K562 (cell line): Measurements from ENCODE around the gene MLST8. TPM values are rescaled to one million over a fixed set of nuclear protein-coding genes. Genes with fewer than 3 reads are reported as not detected.

Source experiments
- ATAC-seq: fragments of 200-7000 bp; cut with Tn5 transposase; 3 replicates; pipeline ENCODE4 v1.9.1; 2020; ENCODE audit warnings: moderate library complexity
- BruUV-seq: library from RNA; stranded (reverse); fragments of 400-500 nt; replicated peaks from 2 replicates; lab custom pipeline; 2021; lab: Mats Ljungman, UMichigan
- CTCF ChIA-PET: fragments of 300-600 bp; formaldehyde crosslinking; extraction: SDS; loops from one replicate; lab custom pipeline; 2021; ENCODE audit warnings: low intra/inter-chr PET ratio; lab: Yijun Ruan, JAX
- POLR2A ChIA-PET: fragments of 300-600, 350-650 bp; sonication (Branson Sonifier 250); formaldehyde crosslinking; extraction: SDS; loops from one replicate; lab custom pipeline; 2021; ENCODE audit warnings: antibody characterized with exemption, inconsistent platforms; lab: Yijun Ruan, JAX
- DNase-seq, 4 experiments: peaks; one replicate each; pipeline versions ENCODE4 v3.0.0 to v3.0.0-alpha.2; 2011 to 2018; ENCODE audit warnings: low spot score in 3 of 4, mixed read lengths in 3 of 4; ENCODE audit errors: extremely low read depth in 1 of 4
- FAIRE-seq: peaks from 2 replicates; lab custom pipeline; 2011; peaks lifted over from hg19 to GRCh38; lab: Jason Lieb, UNC
- H2AFZ ChIP-seq: 2 replicates; pipeline ENCODE4 v1.6.0; 2011; ENCODE audit warnings: low read depth, low read length, control low read depth, inconsistent platforms
- H3K27ac ChIP-seq: fragments of 200-600 bp; 3 replicates; pipeline ENCODE4 v1.8.0; 2011; ENCODE audit warnings: low read depth, mild to moderate bottlenecking, control low read depth, inconsistent platforms, low read length, moderate library complexity, mixed read lengths; ENCODE audit errors: extremely low read depth
- H3K27me3 ChIP-seq, 2 experiments: fragments of 300-600 bp in 1 of 2; 2 replicates in 1 of 2; 3 replicates in 1 of 2; pipeline versions ENCODE4 v1.6.0 to v1.8.0; 2011; ENCODE audit warnings: inconsistent platforms in 2 of 2, low read length in 2 of 2, mild to moderate bottlenecking in 1 of 2, mixed read lengths in 1 of 2, moderate library complexity in 1 of 2; ENCODE audit not compliant: control insufficient read depth in 2 of 2, insufficient read depth in 2 of 2
- H3K36me3 ChIP-seq: fragments of 300-600 bp; 3 replicates; pipeline ENCODE4 v1.8.0; 2011; ENCODE audit warnings: mild to moderate bottlenecking, low read length, inconsistent platforms; ENCODE audit not compliant: control insufficient read depth, insufficient read depth
- H3K4me1 ChIP-seq, 2 experiments: fragments of 200-600 bp in 1 of 2; replicated peaks in 1 of 2; 2 replicates in 1 of 2; 3 replicates in 1 of 2; pipeline versions ENCODE4 v1.5.1 to v1.8.0; 2011; ENCODE audit warnings: inconsistent platforms in 2 of 2, low read length in 2 of 2, mild to moderate bottlenecking in 1 of 2, mixed read lengths in 1 of 2, moderate library complexity in 1 of 2; ENCODE audit not compliant: control insufficient read depth in 2 of 2, insufficient read depth in 2 of 2
- H3K4me2 ChIP-seq: 2 replicates; pipeline ENCODE4 v1.6.1; 2011; ENCODE audit warnings: low read length, control low read depth, inconsistent platforms, mixed read lengths; ENCODE audit not compliant: insufficient read depth
- H3K4me3 ChIP-seq: fragments of 200-600 bp; sonication (generic), shearing (Covaris generic); 2 replicates; pipeline ENCODE4 v1.5.1; 2016; ENCODE audit warnings: control low read depth, inconsistent platforms
- H3K79me2 ChIP-seq: fragments of 200-600 bp; 3 replicates; pipeline ENCODE4 v1.8.0; 2011; ENCODE audit warnings: low read length, inconsistent platforms; ENCODE audit not compliant: control insufficient read depth, insufficient read depth
- H3K9ac ChIP-seq, 2 experiments: 2 replicates each; pipeline versions ENCODE4 v1.6.0 to v1.6.1; 2011; ENCODE audit warnings: low read depth in 2 of 2, low read length in 2 of 2, control low read depth in 1 of 2, inconsistent platforms in 1 of 2, mild to moderate bottlenecking in 1 of 2, mixed read lengths in 1 of 2; ENCODE audit not compliant: insufficient read depth in 1 of 2
- H3K9me1 ChIP-seq: one replicate; pipeline ENCODE4 v1.6.0; 2011; ENCODE audit warnings: inconsistent platforms, mild to moderate bottlenecking, low read length, moderate library complexity; ENCODE audit not compliant: control insufficient read depth, insufficient read depth
- H3K9me3 ChIP-seq: replicated peaks from 2 replicates; pipeline ENCODE4 v1.5.1; 2011; ENCODE audit warnings: low read depth, low read length, inconsistent platforms; ENCODE audit not compliant: control insufficient read depth, insufficient read depth
- H4K20me1 ChIP-seq: replicated peaks from 2 replicates; pipeline ENCODE4 v1.6.1; 2011; ENCODE audit warnings: low read length, inconsistent platforms, mixed read lengths; ENCODE audit not compliant: control insufficient read depth, insufficient read depth
- ADNP ChIP-seq: fragments of 200-800 bp; sonication (Bioruptor generic); IDR thresholded peaks from 2 replicates; pipeline ENCODE4 v1.6.1; 2016; ENCODE audit warnings: missing genetic modification characterization, missing compliant biosample characterization
- CAMTA2 ChIP-seq: fragments of 250-450 bp; sonication (Bioruptor Pico); conservative IDR thresholded peaks from 2 replicates; pipeline ENCODE4 v1.5.1; 2022
- FOXJ3 ChIP-seq: sonication (generic); formaldehyde crosslinking; IDR thresholded peaks from 2 replicates; pipeline ENCODE4 v1.4.0; 2020; ENCODE audit warnings: mild to moderate bottlenecking, missing genetic modification reagents
- FOXK1 ChIP-seq: sonication (generic); formaldehyde crosslinking; IDR thresholded peaks from 2 replicates; pipeline ENCODE4 v1.8.0; 2022; ENCODE audit warnings: missing genetic modification reagents, mild to moderate bottlenecking, borderline replicate concordance
- GTF2F1 ChIP-seq: IDR thresholded peaks from 2 replicates; pipeline ENCODE4 v1.6.1; 2011; ENCODE audit warnings: low read depth, low read length, improper control_type of control experiment
- NCOA6 ChIP-seq: fragments of 450-650 bp; IDR thresholded peaks from 2 replicates; pipeline ENCODE4 v1.6.1; 2017; ENCODE audit warnings: mild to moderate bottlenecking
- PHF20 ChIP-seq: fragments of 450-650 bp; IDR thresholded peaks from 2 replicates; pipeline ENCODE4 v1.6.1; 2018; ENCODE audit not compliant: partially characterized antibody
- PTBP1 ChIP-seq: fragments of 200-400 bp; formaldehyde crosslinking; IDR thresholded peaks from 2 replicates; pipeline ENCODE4 v1.6.1; 2017; ENCODE audit warnings: low read depth, low read length
- RBM39 ChIP-seq: fragments of 200-400 bp; formaldehyde crosslinking; optimal IDR thresholded peaks from 2 replicates; pipeline ENCODE3; 2018; ENCODE audit warnings: low read depth, low read length
- ZC3H11A ChIP-seq: IDR thresholded peaks from 2 replicates; pipeline ENCODE4 v1.6.1; 2012; ENCODE audit warnings: low read depth, low read length, improper control_type of control experiment
- ZC3H8 ChIP-seq: fragments of 450-650 bp; IDR thresholded peaks from 2 replicates; pipeline ENCODE4 v1.6.1; 2017
- ZNF449 ChIP-seq: fragments of 250-450 bp; sonication (Bioruptor Pico); IDR thresholded peaks from 2 replicates; pipeline ENCODE4 v1.8.0; 2022; ENCODE audit warnings: moderate library complexity, mild to moderate bottlenecking, inconsistent platforms
- ZNF584 ChIP-seq: fragments of 200-800 bp; sonication (Bioruptor generic); IDR thresholded peaks from 2 replicates; pipeline ENCODE4 v1.6.1; 2016; ENCODE audit warnings: low read depth, mild to moderate bottlenecking, missing genetic modification characterization, missing compliant biosample characterization
- WGBS: fragments of 100-300 bp; shearing (Covaris generic); methylation state at CpG from one replicate; pipeline ENCODE4 v1.1.6; 2016; ENCODE audit warnings: low coverage, mixed read lengths; ENCODE audit not compliant: insufficient coverage; ENCODE audit errors: missing lambda C conversion rate; 5-methylcytosine and 5-hydroxymethylcytosine counted together
- in situ Hi-C: fragments of 300-500 bp; cut with MboI; formaldehyde crosslinking; loops from 4 replicates; pipeline ENCODE4 v1.15.0; 2018; ENCODE audit warnings: inconsistent platforms, mixed read lengths
- intact Hi-C: fragments of 100-400 bp; cut with micrococcal nuclease; formaldehyde crosslinking; loops from 2 replicates; pipeline ENCODE4 v1.14.2; 2022
- polyA plus RNA-seq, 8 experiments: library from polyadenylated mRNA; depleted of rRNA in 4 of 8; stranded (reverse) in 5 of 8; unstranded in 3 of 8; fragments of >200 nt; fragmentation: Nextera tagmentation in 2 of 8; fragmentation: Illumina TruSeq in 1 of 8; extraction: Ambion mirVana in 2 of 8; extraction: Trizol in 1 of 8; gene quantifications; 2 replicates each; pipeline versions ENCODE4 v1.2.1 to v1.2.3, GENCODE V29; 2011 to 2014; ENCODE audit warnings: inconsistent platforms in 1 of 8, missing spikeins in 1 of 8
- total RNA-seq, 7 experiments: library from RNA; depleted of rRNA in 6 of 7; stranded (reverse); fragments of >200 nt in 6 of 7; fragmentation: Illumina TruSeq in 2 of 7; extraction: Trizol in 2 of 7; gene quantifications; 2 replicates each; pipeline versions ENCODE4 v1.2.1 to v1.2.3, GENCODE V29; 2011 to 2021; ENCODE audit warnings: low replicate concordance in 1 of 7
- TF ChIP-seq, protein P1 (sequence below): fragments of 450-650 bp; formaldehyde crosslinking; IDR thresholded peaks from 2 replicates; pipeline ENCODE4 v1.4.0; 2020; ENCODE audit warnings: mild to moderate bottlenecking, moderate library complexity

MLST8 gene
- total and polyA plus RNA-seq, 9 of the 15 experiments (the other 6 are each of a cell fraction or from before 2014, with no cell fraction given): 1.5 to 116 (median 43.3) TPM

- Histone ChIP-seq H2AFZ (no peak overlapping the region), H3K27ac (no peak overlapping the region), H3K4me1 (peaks cover 5 to 46% of the 10 kb centered on the region in 2 experiments; a peak in 4 of 5 replicates)
- CTCF ChIA-PET: no interaction called here
- TF ChIP-seq PHF20: no peak
- TF ChIP-seq NCOA6: no peak
- no peak for TF ChIP-seq FOXK1
- no peak for TF ChIP-seq CAMTA2
- TF ChIP-seq ZC3H11A: no peak
- TF ChIP-seq, protein P1, sequence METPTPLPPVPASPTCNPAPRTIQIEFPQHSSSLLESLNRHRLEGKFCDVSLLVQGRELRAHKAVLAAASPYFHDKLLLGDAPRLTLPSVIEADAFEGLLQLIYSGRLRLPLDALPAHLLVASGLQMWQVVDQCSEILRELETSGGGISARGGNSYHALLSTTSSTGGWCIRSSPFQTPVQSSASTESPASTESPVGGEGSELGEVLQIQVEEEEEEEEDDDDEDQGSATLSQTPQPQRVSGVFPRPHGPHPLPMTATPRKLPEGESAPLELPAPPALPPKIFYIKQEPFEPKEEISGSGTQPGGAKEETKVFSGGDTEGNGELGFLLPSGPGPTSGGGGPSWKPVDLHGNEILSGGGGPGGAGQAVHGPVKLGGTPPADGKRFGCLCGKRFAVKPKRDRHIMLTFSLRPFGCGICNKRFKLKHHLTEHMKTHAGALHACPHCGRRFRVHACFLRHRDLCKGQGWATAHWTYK (CRISPR knock-in tag): no peak
- TF ChIP-seq ADNP: no peak
- TF ChIP-seq ZNF449 (CRISPR knock-in tag): no peak
- no peak for TF ChIP-seq ZC3H8
- no peak for TF ChIP-seq RBM39
- TF ChIP-seq GTF2F1: no peak
- no peak for TF ChIP-seq FOXJ3
- TF ChIP-seq ZNF584 (CRISPR knock-in tag): no peak
- TF ChIP-seq PTBP1: no peak
- TF ChIP-seq, all 486 proteins: peak for 0
- POLR2A ChIA-PET: interaction anchor here (0.9 to 1.2 kb wide), 4 partner anchors 9 to 44 kb away, joined by 3 to 6 read pairs (median 4); partner anchors contain the start of gene TRAF7
- DNase-seq (no peak), ATAC-seq (no peak), FAIRE-seq (no peak)
- H3K9me1 ChIP-seq: no peaks in the 10 kb centered on the region
- peaks cover 4% of the 10 kb centered on the region; the same call in 2 of the 3 replicates for H3K79me2 ChIP-seq
- no peak overlapping the region for H3K4me2 ChIP-seq
- BruUV-seq: no TSS peak
- 42% methylated on average over 14 of the region's 14 CpGs for WGBS
- H4K20me1 ChIP-seq: 0 out of 2 replicates have a peak, but pooled peaks cover under 1% of the 10 kb centered on the region
- peaks cover 0 to 5% of the 10 kb centered on the region in 2 experiments; a peak in 2 of 5 replicates for H3K27me3 ChIP-seq
- intact Hi-C loops (loop anchor here (5.0 kb wide), 2 partner anchors 53 to 298 kb away; partner anchors contain the start of gene ECI1), in situ Hi-C loops (no loop called here)
- no peaks in the 10 kb centered on the region for H3K9me3 ChIP-seq
- no peak overlapping the region for H3K4me3 ChIP-seq
- H3K36me3 ChIP-seq: no peaks in the 10 kb centered on the region
- H3K9ac ChIP-seq: peak overlapping the region in 1 of 2 experiments; percentile 56; a peak in 1 of 4 replicates
These were observed 5.6 kb upstream of the MLST8 start for GRCh38 chr16:2199621-2200139.
